Keratinocyte (primary cell): ENCODE data around the gene TRIM67. TPM values are rescaled to one million over a fixed set of nuclear protein-coding genes. Genes with fewer than 3 reads are reported as not detected.

Source experiments
- DNase-seq: peaks from one replicate; pipeline ENCODE4 v3.0.0-alpha.2; 2011; ENCODE audit warnings: low read depth, missing footprints, low spot score
- FAIRE-seq: peaks from 2 replicates; lab custom pipeline; 2011; peaks lifted over from hg19 to GRCh38; lab: Jason Lieb, UNC
- H2AFZ ChIP-seq: 2 replicates; pipeline ENCODE4 v1.6.0; 2012; ENCODE audit warnings: low read length, control low read depth, inconsistent platforms; ENCODE audit not compliant: control insufficient read depth
- H3K27ac ChIP-seq: 2 replicates; pipeline ENCODE4 v1.5.1; 2011; ENCODE audit warnings: low read length; ENCODE audit not compliant: control insufficient read depth, insufficient read depth
- H3K27me3 ChIP-seq: 3 replicates; pipeline ENCODE4 v1.6.0; 2011; ENCODE audit warnings: low read length; ENCODE audit not compliant: control insufficient read depth, insufficient read depth; ENCODE audit errors: extremely low read depth
- H3K36me3 ChIP-seq, 2 experiments: 2 replicates in 1 of 2; 3 replicates in 1 of 2; pipeline ENCODE4 v1.5.1; 2011; ENCODE audit warnings: low read length in 2 of 2, mild to moderate bottlenecking in 1 of 2; ENCODE audit not compliant: control insufficient read depth in 2 of 2, insufficient read depth in 2 of 2; ENCODE audit errors: extremely low read depth in 1 of 2
- H3K4me1 ChIP-seq: 3 replicates; pipeline ENCODE4 v1.5.1; 2011; ENCODE audit warnings: low read length; ENCODE audit not compliant: control insufficient read depth, insufficient read depth; ENCODE audit errors: extremely low read depth
- H3K4me2 ChIP-seq: 3 replicates; pipeline ENCODE4 v1.6.0; 2011; ENCODE audit warnings: low read depth, low read length; ENCODE audit not compliant: control insufficient read depth, insufficient read depth; ENCODE audit errors: extremely low read depth
- H3K4me3 ChIP-seq, 3 experiments: fragments of 200-600 bp in 1 of 3; sonication (generic) in 1 of 3; 2 replicates in 2 of 3; 3 replicates in 1 of 3; pipeline ENCODE4 v1.5.1; 2011 to 2016; ENCODE audit warnings: low read length in 3 of 3, mild to moderate bottlenecking in 3 of 3, control low read depth in 2 of 3, inconsistent platforms in 1 of 3, low read depth in 1 of 3, mixed read lengths in 1 of 3, mixed run types in 1 of 3, moderate library complexity in 1 of 3; ENCODE audit not compliant: control insufficient read depth in 2 of 3, insufficient read depth in 2 of 3; ENCODE audit errors: extremely low read depth in 1 of 3
- H3K79me2 ChIP-seq: 2 replicates; pipeline ENCODE4 v1.6.0; 2012; ENCODE audit warnings: low read length; ENCODE audit not compliant: control insufficient read depth, insufficient read depth
- H3K9ac ChIP-seq: 3 replicates; pipeline ENCODE4 v1.6.0; 2011; ENCODE audit warnings: low read length; ENCODE audit not compliant: control insufficient read depth, insufficient read depth; ENCODE audit errors: extremely low read depth
- H3K9me1 ChIP-seq: 3 replicates; pipeline ENCODE4 v1.6.0; 2011; ENCODE audit warnings: low read length; ENCODE audit not compliant: control insufficient read depth, insufficient read depth; ENCODE audit errors: extremely low read depth
- H3K9me3 ChIP-seq: 2 replicates; pipeline ENCODE4 v1.5.1; 2012; ENCODE audit warnings: low read depth, low read length; ENCODE audit not compliant: control insufficient read depth
- H4K20me1 ChIP-seq: 3 replicates; pipeline ENCODE4 v1.6.0; 2011; ENCODE audit warnings: low read length; ENCODE audit not compliant: control insufficient read depth, insufficient read depth; ENCODE audit errors: extremely low read depth
- CTCF ChIP-seq, 3 experiments: IDR thresholded peaks in 1 of 3; conservative IDR thresholded peaks in 1 of 3; optimal IDR thresholded peaks in 1 of 3; 2 replicates in 2 of 3; 3 replicates in 1 of 3; pipeline versions ENCODE3 to v1.5.1; 2011; ENCODE audit warnings: low read length in 3 of 3, mild to moderate bottlenecking in 3 of 3, moderate library complexity in 2 of 3, control low read depth in 1 of 3, inconsistent platforms in 1 of 3; ENCODE audit not compliant: insufficient read depth in 2 of 3; ENCODE audit errors: extremely low read depth in 1 of 3
- EZH2 ChIP-seq: IDR thresholded peaks from one replicate; pipeline ENCODE4 v1.6.1; 2012; ENCODE audit warnings: inconsistent platforms, mild to moderate bottlenecking, low read length, moderate library complexity
- dilution Hi-C: fragments of 300-500 bp; cut with MboI; formaldehyde crosslinking; loops from one replicate; pipeline ENCODE4 v1.7.0; 2020; ENCODE audit warnings: low sequenced_read_pairs; ENCODE audit not compliant: extremely low pct_ligation_motif_present
- polyA plus RNA-seq, 5 experiments: library from polyadenylated mRNA; depleted of rRNA in 3 of 5; stranded (reverse) in 3 of 5; stranded (forward) in 1 of 5; unstranded in 1 of 5; fragments of >200 nt; gene quantifications; 1 replicate in 1 of 5; 2 replicates in 3 of 5; 3 replicates in 1 of 5; pipeline versions ENCODE4 v1.2.1 to v1.2.3, GENCODE V29; 2011 to 2012; ENCODE audit warnings: missing spikeins in 2 of 5, low read depth in 1 of 5, low replicate concordance in 1 of 5

TRIM67 gene
- polyA plus RNA-seq, 1 donor (not counting 4 experiments of a cell fraction or from before 2014, with no cell fraction given): not detected

GRCh38 chr1:231138236-231138635, 23.6 kb upstream of the TRIM67 start:
- no peak for DNase-seq
- Histone ChIP-seq H4K20me1 (no peaks in the 10 kb centered on the region), H3K79me2 (no peaks in the 10 kb centered on the region), H3K4me3 (no peak overlapping the region), H3K4me2 (no peak overlapping the region), H3K36me3 (no peaks in the 10 kb centered on the region), H3K27ac (no peak overlapping the region), H3K9ac (no peak overlapping the region), H3K9me1 (no peaks in the 10 kb centered on the region), H3K27me3 (peaks cover 4% of the 10 kb centered on the region), H3K4me1 (no peaks in the 10 kb centered on the region), H2AFZ (no peak overlapping the region), H3K9me3 (no peaks in the 10 kb centered on the region)
- dilution Hi-C loops: no loop called here
- TF ChIP-seq EZH2 (no peak), CTCF (optimal IDR thresholded peaks at IDR 0.05 in 1 of 3, IDR thresholded peaks at IDR 0.05 in 1 of 3, conservative IDR thresholded peaks at IDR 0.05 in 1 of 3; ENCODE audit: extremely low read depth in 1 of 3, insufficient read depth in 2 of 3, low read length in 3 of 3) (no peak)
- no peak for FAIRE-seq

- Histone ChIP-seq H3K4me1 (no peaks in the 10 kb centered on the region), H3K27ac (no peak overlapping the region), H3K36me3 (no peaks in the 10 kb centered on the region), H3K4me2 (no peak overlapping the region), H2AFZ (no peak overlapping the region), H4K20me1 (no peaks in the 10 kb centered on the region), H3K27me3 (peaks cover 4% of the 10 kb centered on the region), H3K9me3 (no peaks in the 10 kb centered on the region), H3K79me2 (no peaks in the 10 kb centered on the region), H3K4me3 (no peak overlapping the region), H3K9me1 (no peaks in the 10 kb centered on the region), H3K9ac (no peak overlapping the region)
- dilution Hi-C loops: no loop called here
- no peak for DNase-seq
- FAIRE-seq: no peak
- no peak for TF ChIP-seq EZH2
- no peak for TF ChIP-seq CTCF (optimal IDR thresholded peaks at IDR 0.05 in 1 of 3, IDR thresholded peaks at IDR 0.05 in 1 of 3, conservative IDR thresholded peaks at IDR 0.05 in 1 of 3; ENCODE audit: extremely low read depth in 1 of 3, insufficient read depth in 2 of 3, low read length in 3 of 3)
These were observed 22.7 kb upstream of the TRIM67 start for GRCh38 chr1:231139125-231139649.
